IPS-15b (cell line): ENCODE data around the gene HNRNPA3.
"Not testable (repeated sequence)": the region's sequence is repeated elsewhere in the genome, so short reads cannot be mapped to it uniquely, and the experiment has no call there.

ENCODE experiments used
- H3K27me3 ChIP-seq: one replicate; pipeline ENCODE4 v1.6.1; 2013; ENCODE audit warnings: low read length; ENCODE audit not compliant: control insufficient read depth, insufficient read depth
- H3K36me3 ChIP-seq: one replicate; pipeline ENCODE4 v1.6.1; 2013; ENCODE audit warnings: low read length; ENCODE audit not compliant: control insufficient read depth, insufficient read depth
- H3K4me1 ChIP-seq: one replicate; pipeline ENCODE4 v1.6.1; 2013; ENCODE audit warnings: mild to moderate bottlenecking, low read length; ENCODE audit not compliant: control insufficient read depth, insufficient read depth
- H3K4me3 ChIP-seq: one replicate; pipeline ENCODE4 v1.5.1; 2013; ENCODE audit warnings: low read depth, low read length
- H3K9ac ChIP-seq: one replicate; pipeline ENCODE4 v1.6.1; 2013; ENCODE audit warnings: low read depth, mild to moderate bottlenecking, low read length
- H3K9me3 ChIP-seq: one replicate; pipeline ENCODE4 v1.6.1; 2013; ENCODE audit warnings: mild to moderate bottlenecking, low read length; ENCODE audit not compliant: control insufficient read depth, insufficient read depth

HNRNPA3 gene

DNA sequence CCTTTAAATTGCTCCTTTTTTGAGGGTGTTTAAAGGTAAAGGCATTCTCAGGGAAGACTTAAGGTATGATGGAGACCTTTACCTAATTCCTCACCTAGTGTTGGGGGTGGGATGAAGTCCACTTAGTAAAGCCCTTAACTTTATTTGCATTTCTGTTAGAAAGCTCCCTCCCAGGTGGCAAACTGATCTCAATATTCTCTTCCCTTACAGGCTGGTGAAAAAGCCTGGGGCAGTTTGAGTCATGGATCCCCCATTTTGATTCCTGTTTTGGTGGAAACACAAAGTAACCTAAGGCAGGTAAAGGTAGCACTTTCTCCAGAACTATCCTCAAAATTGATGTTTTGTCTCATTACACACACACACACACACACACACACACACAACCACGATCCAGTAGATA, 33.8 kb upstream of the HNRNPA3 start:
- Histone ChIP-seq H3K27me3 (no peaks in the 10 kb centered on the region), H3K4me1 (peaks cover 9% of the 10 kb centered on the region), H3K9ac (peak overlapping the region; percentile 42), H3K36me3 (no peaks in the 10 kb centered on the region), H3K4me3 (no peak overlapping the region), H3K9me3 (no peaks in the 10 kb centered on the region)

DNA sequence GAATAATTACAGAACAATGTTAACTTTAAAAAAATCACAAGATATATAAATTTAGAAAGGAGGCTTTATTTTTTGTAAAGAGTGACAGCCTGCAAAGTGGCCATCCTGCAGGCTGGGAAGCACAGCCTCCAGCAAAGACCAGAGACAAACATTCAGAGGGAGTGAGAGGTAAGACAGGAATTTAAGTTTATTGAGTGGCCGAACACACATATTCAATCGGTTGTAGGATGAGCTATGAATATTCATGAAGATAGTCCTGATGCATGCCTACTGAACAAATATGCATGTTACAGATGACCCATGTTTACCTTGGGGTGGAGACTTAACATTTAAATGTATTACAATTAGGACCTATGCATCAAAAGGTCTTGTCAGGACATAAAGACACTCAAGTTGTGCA, 33.4 kb upstream of the HNRNPA3 start:
- H3K9me3 ChIP-seq: no peaks in the 10 kb centered on the region
- peaks cover 9% of the 10 kb centered on the region for H3K4me1 ChIP-seq
- H3K27me3 ChIP-seq: no peaks in the 10 kb centered on the region
- no peak overlapping the region for H3K4me3 ChIP-seq
- peak overlapping the region; percentile 48 for H3K9ac ChIP-seq
- H3K36me3 ChIP-seq: no peaks in the 10 kb centered on the region

DNA sequence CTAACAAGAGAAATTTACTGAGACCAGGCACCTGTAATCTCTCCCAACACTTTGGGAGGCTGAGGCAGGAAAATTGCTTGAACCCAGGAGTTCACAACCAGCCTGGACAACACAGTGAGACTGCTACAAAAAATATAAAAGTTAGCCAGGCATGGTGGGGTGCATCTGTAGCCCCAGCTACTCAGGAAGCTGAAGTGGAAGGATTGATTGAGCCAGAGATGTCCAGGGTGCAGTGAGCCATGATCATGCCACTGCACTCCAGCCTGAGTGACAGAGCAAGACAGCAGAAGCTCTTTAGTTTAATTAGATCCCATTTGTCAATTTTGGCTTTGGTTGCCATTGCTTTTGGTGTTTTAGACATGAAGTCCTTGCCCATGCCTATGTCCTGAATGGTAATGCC, 32.9 kb upstream of the HNRNPA3 start:
- not testable (repeated sequence) for H3K36me3 ChIP-seq, H3K4me1 ChIP-seq, H3K9me3 ChIP-seq, H3K4me3 ChIP-seq, H3K27me3 ChIP-seq
- H3K9ac ChIP-seq: peak overlapping the region; percentile 48

DNA sequence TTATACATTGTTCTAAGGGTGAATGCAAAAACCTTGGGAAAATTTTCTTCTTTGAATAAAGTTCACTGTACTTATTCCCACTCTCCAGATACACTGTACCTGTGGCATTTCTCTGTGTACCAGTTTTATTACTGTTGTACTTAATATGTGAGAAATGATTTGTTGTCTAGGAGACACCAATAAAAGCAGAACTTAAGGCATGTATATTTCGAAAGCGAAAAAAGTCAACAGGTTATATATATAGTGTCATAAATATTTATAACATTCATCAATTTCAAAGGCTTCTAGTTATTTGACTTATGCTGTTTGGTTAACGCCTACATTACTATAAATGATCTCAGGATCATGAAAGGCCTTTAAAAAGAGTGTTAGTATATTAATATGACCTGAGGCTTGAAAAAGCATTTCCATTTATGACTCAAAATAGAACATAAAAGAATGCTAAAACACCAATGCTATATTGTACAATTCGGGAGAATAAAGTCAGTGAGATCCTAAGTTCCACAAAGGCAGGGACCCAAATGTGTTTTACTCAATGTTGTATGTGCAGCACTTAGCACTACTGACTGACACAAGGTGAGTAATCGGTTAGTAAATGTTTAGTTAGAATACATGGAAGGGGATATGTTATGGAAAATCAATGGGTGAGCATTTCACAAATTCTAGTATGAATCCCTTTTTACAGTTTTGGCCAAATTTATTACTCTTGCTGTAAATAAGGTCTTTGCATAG, 32.2 kb upstream of the HNRNPA3 start:
- H3K27me3 ChIP-seq: no peaks in the 10 kb centered on the region
- peaks cover 9% of the 10 kb centered on the region for H3K4me1 ChIP-seq
- H3K36me3 ChIP-seq: no peaks in the 10 kb centered on the region
- no peaks in the 10 kb centered on the region for H3K9me3 ChIP-seq
- no peak overlapping the region for H3K4me3 ChIP-seq
- H3K9ac ChIP-seq: no peak overlapping the region

DNA sequence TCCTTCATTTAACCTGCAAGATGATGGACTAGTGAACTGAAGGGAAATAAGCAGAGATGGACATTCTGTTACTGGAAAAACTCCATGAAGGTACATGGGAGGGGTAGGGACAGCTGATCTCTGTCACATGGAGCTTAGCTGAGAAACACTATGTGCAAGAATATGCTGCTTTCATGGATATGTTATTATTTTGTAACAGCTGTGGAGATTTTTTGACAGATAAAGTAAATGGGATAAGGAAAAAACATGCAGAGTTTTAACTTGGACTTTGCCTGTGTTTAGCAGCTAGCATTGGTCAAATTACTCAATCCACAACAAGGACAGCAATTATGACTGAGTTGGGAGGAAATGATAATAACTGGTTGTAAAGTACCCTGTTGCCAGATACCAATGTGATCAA, 28.7 kb upstream of the HNRNPA3 start:
- Histone ChIP-seq H3K9me3 (no peaks in the 10 kb centered on the region), H3K27me3 (no peaks in the 10 kb centered on the region), H3K36me3 (no peaks in the 10 kb centered on the region), H3K9ac (no peak overlapping the region), H3K4me3 (no peak overlapping the region), H3K4me1 (peaks cover 9% of the 10 kb centered on the region)

DNA sequence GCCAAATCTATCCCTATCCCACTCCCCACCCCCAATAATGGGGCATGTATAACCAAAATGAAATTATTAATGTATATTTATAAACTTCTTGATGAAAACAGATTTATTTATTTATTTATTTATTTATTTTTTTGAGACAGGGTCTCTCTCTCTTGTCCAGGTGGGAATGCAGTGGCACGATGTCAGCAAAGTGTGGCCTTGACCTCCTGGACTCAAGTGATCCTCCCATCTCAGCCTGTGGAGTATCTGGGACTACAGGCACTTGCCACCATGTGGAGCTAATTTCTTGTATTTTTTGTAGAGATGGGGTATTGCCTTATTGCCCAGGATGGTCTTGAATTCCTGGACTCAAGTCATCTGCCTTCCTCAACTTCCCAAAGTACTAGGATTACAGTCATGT, 28.0 kb upstream of the HNRNPA3 start:
- Histone ChIP-seq H3K9me3 (no peaks in the 10 kb centered on the region), H3K27me3 (no peaks in the 10 kb centered on the region), H3K4me1 (peaks cover 2% of the 10 kb centered on the region), H3K36me3 (no peaks in the 10 kb centered on the region), H3K9ac (no peak overlapping the region), H3K4me3 (no peak overlapping the region)

DNA sequence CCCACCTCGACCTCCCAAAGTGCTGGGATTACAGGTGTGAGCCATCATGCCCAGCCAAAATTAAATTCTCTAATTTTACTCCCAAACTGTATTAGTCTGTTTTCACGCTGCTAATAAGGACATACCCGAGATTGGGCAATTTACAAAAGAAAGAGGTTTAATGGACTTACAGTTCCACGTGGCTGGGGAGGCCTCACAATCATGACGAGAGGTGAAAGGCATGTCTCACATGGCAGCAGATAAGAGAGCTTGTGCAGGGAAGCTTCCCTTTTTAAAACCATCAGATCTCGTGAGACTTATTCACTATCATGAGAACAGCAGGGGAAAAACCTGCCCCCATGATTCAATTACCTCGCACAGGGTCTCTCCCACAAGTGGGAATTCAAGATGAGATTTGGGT, 26.6 kb upstream of the HNRNPA3 start:
- not testable (repeated sequence) for H3K9ac ChIP-seq, H3K36me3 ChIP-seq, H3K9me3 ChIP-seq, H3K4me3 ChIP-seq, H3K4me1 ChIP-seq, H3K27me3 ChIP-seq

DNA sequence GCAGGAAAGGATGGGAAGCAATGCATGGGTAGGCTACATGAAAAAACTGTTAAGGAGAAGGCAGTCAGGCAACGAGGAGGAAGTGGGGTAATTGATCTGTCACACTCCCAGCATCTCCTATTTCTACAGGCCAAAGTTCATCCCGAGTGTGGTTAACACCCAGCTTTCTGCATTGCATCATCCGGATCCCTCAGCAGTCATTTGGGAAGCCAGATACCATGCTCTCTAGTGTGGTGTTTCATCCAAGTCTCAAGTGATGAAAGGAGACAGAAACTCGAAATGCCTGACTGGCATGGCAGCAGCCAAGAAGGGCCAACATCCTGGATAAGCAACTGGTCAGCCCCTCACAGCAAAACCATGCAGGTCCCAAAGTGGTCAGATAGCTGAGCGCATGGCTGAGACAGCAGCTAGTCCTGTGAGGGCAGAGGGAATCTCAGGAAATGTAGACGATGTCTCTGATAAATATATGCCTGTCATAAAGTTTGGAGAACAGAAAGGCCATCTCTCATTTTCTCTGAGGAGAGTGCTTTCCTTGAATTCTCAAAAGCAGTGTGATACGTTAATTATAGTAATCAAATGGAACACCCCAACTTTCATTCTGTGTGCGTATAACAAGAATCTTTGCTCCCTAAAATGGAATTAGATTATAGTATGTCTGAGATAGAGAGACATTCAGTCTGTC, 24.8 kb upstream of the HNRNPA3 start:
- H3K9ac ChIP-seq: no peak overlapping the region
- H3K27me3 ChIP-seq: no peaks in the 10 kb centered on the region
- H3K9me3 ChIP-seq: no peaks in the 10 kb centered on the region
- H3K4me1 ChIP-seq: no peaks in the 10 kb centered on the region
- no peaks in the 10 kb centered on the region for H3K36me3 ChIP-seq
- no peak overlapping the region for H3K4me3 ChIP-seq

DNA sequence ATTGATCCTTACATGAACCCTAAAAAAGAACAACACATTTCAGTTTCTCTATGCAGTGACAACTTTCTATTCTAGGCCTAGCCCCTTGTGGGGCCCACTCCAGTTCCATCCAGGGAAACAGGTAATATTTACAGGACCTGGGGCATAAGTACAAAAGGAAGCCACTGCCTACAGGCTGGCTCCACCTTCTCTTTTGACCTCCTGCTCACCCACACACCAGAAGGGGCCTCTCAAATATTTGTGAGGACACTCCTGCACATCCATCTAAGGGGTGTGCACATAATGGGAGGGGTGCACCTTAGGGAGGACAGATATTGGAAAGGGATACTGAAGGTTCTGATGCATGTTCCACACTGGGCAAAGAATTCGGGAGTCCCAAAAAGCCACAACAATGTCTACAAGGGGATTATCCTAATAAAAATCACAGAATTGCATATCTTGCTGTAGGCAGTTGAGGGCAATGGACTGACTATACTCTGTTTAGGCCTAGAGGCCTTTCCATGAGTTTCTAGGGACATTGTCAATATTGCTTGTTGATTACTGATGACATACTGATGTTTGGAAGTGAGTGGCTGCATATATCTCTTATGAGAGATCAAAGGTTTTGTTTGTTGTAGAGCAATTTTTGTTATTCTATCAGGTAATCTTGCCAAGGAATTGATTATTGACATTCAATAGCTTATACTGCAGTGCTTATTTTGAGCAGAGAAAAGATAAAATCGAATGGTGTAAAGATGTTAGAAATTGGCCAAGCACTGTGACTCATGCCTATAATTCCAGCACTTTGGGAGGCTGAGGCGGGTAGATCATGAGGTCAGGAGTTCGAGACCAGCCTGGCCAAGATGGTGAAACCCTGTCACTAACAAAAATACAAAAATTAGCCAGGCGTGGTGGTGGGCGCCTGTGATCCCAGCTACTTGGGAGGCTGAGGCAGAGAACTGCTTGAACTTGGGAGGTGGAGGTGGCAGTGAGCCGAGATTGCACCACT, 23.8 kb upstream of the HNRNPA3 start:
- Histone ChIP-seq H3K36me3 (no peaks in the 10 kb centered on the region), H3K27me3 (no peaks in the 10 kb centered on the region), H3K4me3 (no peak overlapping the region), H3K9me3 (no peaks in the 10 kb centered on the region), H3K9ac (no peak overlapping the region), H3K4me1 (no peaks in the 10 kb centered on the region)

DNA sequence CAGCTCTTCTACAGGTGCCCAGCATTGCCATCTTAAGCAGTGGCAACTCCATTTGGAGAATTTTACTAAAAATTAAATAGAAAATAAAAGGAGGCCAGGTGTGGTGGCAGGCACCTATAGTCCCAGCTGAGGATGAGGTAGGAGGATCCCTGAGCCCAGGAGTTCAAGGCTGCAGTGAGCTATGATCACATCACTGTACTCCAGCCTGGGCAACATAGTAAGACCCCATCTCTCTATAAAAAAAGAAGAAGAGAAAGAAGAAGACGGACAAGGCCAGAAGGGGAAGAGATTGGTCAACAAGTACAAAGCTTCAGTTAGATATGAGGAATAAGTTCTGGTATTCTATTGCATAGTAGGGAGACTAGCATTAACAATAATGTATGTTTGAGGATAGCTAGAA, 21.7 kb upstream of the HNRNPA3 start:
- Histone ChIP-seq H3K4me1 (no peaks in the 10 kb centered on the region), H3K9ac (no peak overlapping the region), H3K9me3 (no peaks in the 10 kb centered on the region), H3K36me3 (no peaks in the 10 kb centered on the region), H3K27me3 (no peaks in the 10 kb centered on the region), H3K4me3 (no peak overlapping the region)

DNA sequence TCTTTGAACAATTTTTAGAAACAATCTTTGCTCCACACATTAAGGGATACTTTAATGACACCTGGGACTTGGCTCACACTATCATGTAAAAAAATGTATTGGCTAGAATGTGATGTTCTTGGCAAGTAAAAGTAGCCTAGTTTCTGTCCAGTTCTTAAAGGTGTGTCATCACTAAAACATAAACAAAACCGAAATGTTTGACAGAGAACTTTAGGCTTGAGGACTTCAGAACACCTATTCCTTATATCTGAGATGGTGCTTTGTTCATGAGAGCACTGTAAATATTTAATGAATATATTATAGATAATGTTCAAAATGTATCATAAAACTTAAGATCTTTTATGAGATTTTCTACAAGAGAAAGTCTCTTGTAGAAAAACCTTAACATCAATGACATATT, 19.8 kb upstream of the HNRNPA3 start:
- no peaks in the 10 kb centered on the region for H3K9me3 ChIP-seq
- H3K4me1 ChIP-seq: no peaks in the 10 kb centered on the region
- H3K4me3 ChIP-seq: no peak overlapping the region
- H3K36me3 ChIP-seq: no peaks in the 10 kb centered on the region
- H3K27me3 ChIP-seq: no peaks in the 10 kb centered on the region
- no peak overlapping the region for H3K9ac ChIP-seq
